OCI-LY3 (cell line): ENCODE data around the gene ROR2.

Experiments
- H2AFZ ChIP-seq: fragments of 200-600, 300-600 bp; shearing (Covaris generic); 2 replicates; pipeline ENCODE4 v1.6.0; 2014; ENCODE audit warnings: antibody characterized with exemption, low read depth, low read length
- H3K27ac ChIP-seq: fragments of 200-600, 300-600 bp; sonication (generic); 2 replicates; pipeline ENCODE4 v1.5.1; 2014; ENCODE audit warnings: mild to moderate bottlenecking, low read length, moderate library complexity, mixed read lengths
- H3K27me3 ChIP-seq: fragments of 200-600, 300-600 bp; sonication (generic); 2 replicates; pipeline ENCODE4 v1.6.1; 2014; ENCODE audit warnings: low read depth, low read length, mixed read lengths
- H3K36me3 ChIP-seq: fragments of 200-600, 300-600 bp; sonication (generic); replicated peaks from 2 replicates; pipeline ENCODE3; 2014; ENCODE audit warnings: low read depth, low read length, mixed read lengths
- H3K4me1 ChIP-seq: fragments of 300-600, 200-600 bp; sonication (generic); 2 replicates; pipeline ENCODE4 v1.6.1; 2014; ENCODE audit warnings: low read length, mixed read lengths
- H3K4me2 ChIP-seq: fragments of 200-600, 300-600 bp; sonication (generic); 2 replicates; pipeline ENCODE4 v1.6.1; 2014; ENCODE audit warnings: low read length, mixed read lengths
- H3K4me3 ChIP-seq: fragments of 300-600, 200-600 bp; sonication (generic); 2 replicates; pipeline ENCODE4 v1.5.1; 2014; ENCODE audit warnings: antibody characterized with exemption, mild to moderate bottlenecking, low read length, moderate library complexity
- H3K79me2 ChIP-seq: fragments of 300-600, 200-600 bp; shearing (Covaris generic); 2 replicates; pipeline ENCODE4 v1.6.1; 2014; ENCODE audit warnings: mild to moderate bottlenecking, low read length, mixed read lengths
- H3K9ac ChIP-seq: fragments of 300-600, 200-600 bp; shearing (Covaris generic); 2 replicates; pipeline ENCODE4 v1.6.0; 2014; ENCODE audit warnings: mild to moderate bottlenecking, low read length, moderate library complexity
- H3K9me3 ChIP-seq: fragments of 200-600, 300-600 bp; shearing (Covaris generic); 2 replicates; pipeline ENCODE4 v1.6.1; 2014; ENCODE audit warnings: low read length, mixed read lengths; ENCODE audit not compliant: insufficient read depth
- H4K20me1 ChIP-seq: fragments of 200-600, 300-600 bp; sonication (generic); 2 replicates; pipeline ENCODE4 v1.6.1; 2016; ENCODE audit warnings: low read length, mixed read lengths; ENCODE audit not compliant: insufficient read depth
- CTCF ChIP-seq: fragments of 200-600, 300-600 bp; sonication (generic); IDR thresholded peaks from 2 replicates; pipeline ENCODE4 v1.5.1; 2014; ENCODE audit warnings: antibody characterized with exemption, low read length, low read depth
- EZH2phosphoT487 ChIP-seq: fragments of 200-600 bp; shearing (Covaris generic); IDR thresholded peaks from 2 replicates; pipeline ENCODE4 v1.6.1; 2018; ENCODE audit warnings: antibody characterized with exemption, mixed run types, low read depth

The ROR2 gene

GRCh38 chr9:91907484-91908292, 42.3 kb downstream of the ROR2 start:
- Histone ChIP-seq H3K9me3 (no peaks in the 10 kb centered on the region), H3K27me3 (peaks cover 15% of the 10 kb centered on the region), H2AFZ (no peak overlapping the region), H3K4me2 (no peak overlapping the region), H4K20me1 (no peaks in the 10 kb centered on the region), H3K79me2 (no peaks in the 10 kb centered on the region), H3K36me3 (no peaks in the 10 kb centered on the region), H3K4me1 (peaks cover 4% of the 10 kb centered on the region; the same call in 1 of the 2 replicates), H3K4me3 (no peak overlapping the region), H3K9ac (no peak overlapping the region), H3K27ac (no peak overlapping the region)
- no peak for TF ChIP-seq CTCF
- TF ChIP-seq EZH2phosphoT487 = no peak

- Histone ChIP-seq H3K4me1 (peaks cover 4% of the 10 kb centered on the region; the same call in 1 of the 2 replicates), H3K9me3 (no peaks in the 10 kb centered on the region), H3K4me2 (peak overlapping the region; percentile 84), H3K79me2 (no peaks in the 10 kb centered on the region), H4K20me1 (no peaks in the 10 kb centered on the region), H3K36me3 (no peaks in the 10 kb centered on the region), H3K4me3 (peak overlapping the region; percentile 77), H3K27me3 (peaks cover 15% of the 10 kb centered on the region), H2AFZ (peak overlapping the region; percentile 86), H3K9ac (peak overlapping the region; percentile 12; the same call in 1 of the 2 replicates), H3K27ac (no peak overlapping the region)
- TF ChIP-seq EZH2phosphoT487 (no peak), CTCF (no peak)
These were observed 44.0 kb downstream of the ROR2 start for GRCh38 chr9:91905991-91906469.

GRCh38 chr9:91905237-91905650, 44.8 kb downstream of the ROR2 start:
- Histone ChIP-seq H3K4me3 (no peak overlapping the region), H4K20me1 (no peaks in the 10 kb centered on the region), H3K4me1 (peaks cover 4% of the 10 kb centered on the region; the same call in 1 of the 2 replicates), H3K4me2 (no peak overlapping the region), H3K36me3 (no peaks in the 10 kb centered on the region), H3K79me2 (no peaks in the 10 kb centered on the region), H3K9me3 (no peaks in the 10 kb centered on the region), H3K9ac (no peak overlapping the region), H3K27ac (no peak overlapping the region), H3K27me3 (peaks cover 15% of the 10 kb centered on the region), H2AFZ (no peak overlapping the region)
- TF ChIP-seq CTCF (no peak), EZH2phosphoT487 (no peak)

GRCh38 chr9:91904588-91905236, 45.3 kb downstream of the ROR2 start:
- Histone ChIP-seq H3K36me3 (no peaks in the 10 kb centered on the region), H3K27ac (no peak overlapping the region), H3K4me2 (no peak overlapping the region), H3K9me3 (no peaks in the 10 kb centered on the region), H3K4me1 (peaks cover 4% of the 10 kb centered on the region; the same call in 1 of the 2 replicates), H3K9ac (no peak overlapping the region), H2AFZ (no peak overlapping the region), H3K27me3 (peaks cover 15% of the 10 kb centered on the region), H4K20me1 (no peaks in the 10 kb centered on the region), H3K4me3 (no peak overlapping the region), H3K79me2 (no peaks in the 10 kb centered on the region)
- TF ChIP-seq EZH2phosphoT487 (no peak), CTCF (no peak)
